HG03097 (cell line): ENCODE results near the gene DNAJC4.

ENCODE experiments used
- ATAC-seq: cut with Tn5 transposase; IDR thresholded peaks from one replicate; pipeline ENCODE4 v1.9.1; 2021; ENCODE audit not compliant: unreplicated experiment, low FRiP score

Gene DNAJC4

GRCh38 chr11:64208086-64208795, 22.1 kb upstream of the DNAJC4 start:
- no peak for ATAC-seq

- no peak for ATAC-seq
These were observed 21.4 kb upstream of the DNAJC4 start for GRCh38 chr11:64208796-64209562.

GRCh38 chr11:64209563-64209843, 20.8 kb upstream of the DNAJC4 start:
- ATAC-seq: no peak

GRCh38 chr11:64210301-64211020, 19.9 kb upstream of the DNAJC4 start:
- ATAC-seq: no peak

- ATAC-seq: no peak
These were observed 19.0 kb upstream of the DNAJC4 start for GRCh38 chr11:64211181-64211872.

GRCh38 chr11:64216879-64217278, 13.5 kb upstream of the DNAJC4 start:
- no peak for ATAC-seq

- no peak for ATAC-seq
These were observed 11.6 kb upstream of the DNAJC4 start for GRCh38 chr11:64218628-64219353.

GRCh38 chr11:64219354-64219684, 11.0 kb upstream of the DNAJC4 start:
- no peak for ATAC-seq

GRCh38 chr11:64219755-64220154, 10.6 kb upstream of the DNAJC4 start:
- ATAC-seq: no peak

- no peak for ATAC-seq
These were observed 10.1 kb upstream of the DNAJC4 start for GRCh38 chr11:64220271-64220670.

- ATAC-seq: no peak
These were observed 9.6 kb upstream of the DNAJC4 start for GRCh38 chr11:64220798-64221197.

GRCh38 chr11:64222651-64223000, 7.7 kb upstream of the DNAJC4 start:
- ATAC-seq: no peak

- ATAC-seq: no peak
These were observed 7.2 kb upstream of the DNAJC4 start for GRCh38 chr11:64223001-64223651.

- ATAC-seq: no peak
These were observed 6.0 kb upstream of the DNAJC4 start for GRCh38 chr11:64224151-64224890.

- no peak for ATAC-seq
These were observed 5.3 kb upstream of the DNAJC4 start for GRCh38 chr11:64224891-64225607.

- ATAC-seq: peak; percentile 44
These were observed 4.5 kb upstream of the DNAJC4 start, which contains the start of the genes NUDT22 and TRPT1 for GRCh38 chr11:64225608-64226506. NUDT22 (plus strand) TSS chr11:64226274; CDS start chr11:64226653, 379 bp downstream. TRPT1 (minus strand) TSS chr11:64226186; CDS start chr11:64225860, 326 bp downstream.

- no peak for ATAC-seq
These were observed 3.8 kb upstream of the DNAJC4 start for GRCh38 chr11:64226507-64227051.
